MCF 10A (cell line): ENCODE results near the gene LRRC36. TPM values are rescaled to one million over a fixed set of nuclear protein-coding genes. Genes with fewer than 3 reads are reported as not detected.

Source experiments
- BruUV-seq: library from RNA; stranded (reverse); fragments of 400-500 nt; replicated peaks from 2 replicates; lab custom pipeline; 2021; lab: Mats Ljungman, UMichigan
- CTCF ChIA-PET: fragments of 300-600 bp; sonication (Branson Sonifier 250); formaldehyde crosslinking; extraction: SDS; loops from one replicate; lab custom pipeline; 2021; ENCODE audit warnings: antibody characterized with exemption, inconsistent platforms; lab: Yijun Ruan, JAX
- POLR2A ChIA-PET: fragments of 300-600, 350-650 bp; sonication (Branson Sonifier 250); formaldehyde crosslinking; extraction: SDS; loops from one replicate; lab custom pipeline; 2020; ENCODE audit warnings: antibody characterized with exemption, inconsistent platforms; lab: Yijun Ruan, JAX
- DNase-seq: peaks from one replicate; pipeline ENCODE4 v3.0.0-alpha.2; 2018; ENCODE audit not compliant: unreplicated experiment
- H3K27ac Mint-ChIP-seq: one replicate; pipeline ENCODE4 v1.8.0; 2022; ENCODE audit warnings: mild to moderate bottlenecking, low read depth, mixed read lengths; ENCODE audit not compliant: unreplicated experiment
- H3K27me3 Mint-ChIP-seq: one replicate; pipeline ENCODE4 v1.8.0; 2022; ENCODE audit warnings: mixed read lengths; ENCODE audit not compliant: insufficient read depth, unreplicated experiment
- H3K36me3 Mint-ChIP-seq: one replicate; pipeline ENCODE4 v1.8.0; 2022; ENCODE audit warnings: mild to moderate bottlenecking, moderate library complexity, mixed read lengths; ENCODE audit not compliant: insufficient read depth, unreplicated experiment
- H3K4me1 Mint-ChIP-seq: one replicate; pipeline ENCODE4 v1.8.0; 2022; ENCODE audit warnings: mixed read lengths; ENCODE audit not compliant: insufficient read depth, unreplicated experiment
- H3K4me3 Mint-ChIP-seq: one replicate; pipeline ENCODE4 v1.8.0; 2022; ENCODE audit warnings: mild to moderate bottlenecking, moderate library complexity, mixed read lengths; ENCODE audit not compliant: unreplicated experiment
- H3K9me3 Mint-ChIP-seq: one replicate; pipeline ENCODE4 v1.8.0; 2022; ENCODE audit warnings: mixed read lengths; ENCODE audit not compliant: unreplicated experiment
- CTCF ChIP-seq: fragments of 200-600 bp; IDR thresholded peaks from one replicate; pipeline ENCODE4 v1.8.0; 2022; ENCODE audit warnings: antibody characterized with exemption, mild to moderate bottlenecking; ENCODE audit not compliant: unreplicated experiment
- intact Hi-C: fragments of 100-400 bp; cut with micrococcal nuclease; formaldehyde crosslinking; loops from 2 replicates; pipeline ENCODE4 v1.14.1; 2022
- total RNA-seq: library from RNA; stranded (reverse); gene quantifications from 2 replicates; pipeline ENCODE4 v1.2.3, GENCODE V29; 2022

Gene LRRC36
- total RNA-seq, 1 experiment from 2014 or later = not detected

GRCh38 chr16:67281536-67282446, 44.8 kb upstream of the LRRC36 start:
- DNase-seq = no peak
- Mint-ChIP-seq H3K27me3 (no peaks in the 10 kb centered on the region), H3K4me1 (peaks cover 27% of the 10 kb centered on the region), H3K4me3 (no peak overlapping the region), H3K36me3 (peaks cover 20% of the 10 kb centered on the region), H3K9me3 (no peaks in the 10 kb centered on the region), H3K27ac (no peak overlapping the region)
- CTCF ChIA-PET = interaction anchor here (0.6 to 3.2 kb wide), 5 partner anchors 21 to 280 kb away, joined by 3 to 12 read pairs (median 4); partner anchors contain the start of genes CTCF and ZDHHC1
- no TSS peak for BruUV-seq
- POLR2A ChIA-PET = interaction anchor here (0.6 to 1.3 kb wide), 2 partner anchors 12 to 247 kb away, joined by 3 read pairs; no protein-coding TSS in a partner anchor
- intact Hi-C loops = no loop called here
- no peak for TF ChIP-seq CTCF

- H3K36me3 Mint-ChIP-seq = peaks cover 14% of the 10 kb centered on the region
- no peaks in the 10 kb centered on the region for H3K27me3 Mint-ChIP-seq
- no TSS peak for BruUV-seq
- ChIA-PET POLR2A (interaction anchor here (0.8 to 1.3 kb wide), 2 partner anchors 13 to 18 kb away, joined by 3 to 5 read pairs; no protein-coding TSS in a partner anchor), CTCF (interaction anchor here (0.7 to 3.2 kb wide), 3 partner anchors 14 to 170 kb away, joined by 3 to 12 read pairs (median 3); no protein-coding TSS in a partner anchor)
- no peak for TF ChIP-seq CTCF
- no peaks in the 10 kb centered on the region for H3K9me3 Mint-ChIP-seq
- intact Hi-C loops = no loop called here
- H3K4me3 Mint-ChIP-seq = no peak overlapping the region
- H3K4me1 Mint-ChIP-seq = peaks cover 20% of the 10 kb centered on the region
- DNase-seq = no peak
- no peak overlapping the region for H3K27ac Mint-ChIP-seq
Observed at GRCh38 chr16:67282447-67282805, 44.2 kb upstream of the LRRC36 start.

GRCh38 chr16:67283039-67283825, 43.4 kb upstream of the LRRC36 start:
- Mint-ChIP-seq H3K27me3 (no peaks in the 10 kb centered on the region), H3K36me3 (peaks cover 14% of the 10 kb centered on the region), H3K9me3 (no peaks in the 10 kb centered on the region), H3K4me3 (no peak overlapping the region), H3K27ac (no peak overlapping the region), H3K4me1 (peaks cover 15% of the 10 kb centered on the region)
- ChIA-PET POLR2A (interaction anchor here (0.8 to 1.3 kb wide), 2 partner anchors 14 to 19 kb away, joined by 3 to 5 read pairs; no protein-coding TSS in a partner anchor), CTCF (interaction anchor here (0.7 to 3.0 kb wide), 5 partner anchors 10 to 23 kb away, joined by 3 to 35 read pairs (median 4); no protein-coding TSS in a partner anchor)
- peak; percentile 45 for DNase-seq
- no peak for TF ChIP-seq CTCF
- no TSS peak for BruUV-seq
- intact Hi-C loops = no loop called here
